ENCODE measurements around the gene RPS6KA2. TPM values are rescaled to one million over a fixed set of nuclear protein-coding genes. Genes with fewer than 3 reads are reported as not detected.

The RPS6KA2 gene
- total RNA-seq, 1 experiment from 2014 or later = 12.3 TPM

DNA sequence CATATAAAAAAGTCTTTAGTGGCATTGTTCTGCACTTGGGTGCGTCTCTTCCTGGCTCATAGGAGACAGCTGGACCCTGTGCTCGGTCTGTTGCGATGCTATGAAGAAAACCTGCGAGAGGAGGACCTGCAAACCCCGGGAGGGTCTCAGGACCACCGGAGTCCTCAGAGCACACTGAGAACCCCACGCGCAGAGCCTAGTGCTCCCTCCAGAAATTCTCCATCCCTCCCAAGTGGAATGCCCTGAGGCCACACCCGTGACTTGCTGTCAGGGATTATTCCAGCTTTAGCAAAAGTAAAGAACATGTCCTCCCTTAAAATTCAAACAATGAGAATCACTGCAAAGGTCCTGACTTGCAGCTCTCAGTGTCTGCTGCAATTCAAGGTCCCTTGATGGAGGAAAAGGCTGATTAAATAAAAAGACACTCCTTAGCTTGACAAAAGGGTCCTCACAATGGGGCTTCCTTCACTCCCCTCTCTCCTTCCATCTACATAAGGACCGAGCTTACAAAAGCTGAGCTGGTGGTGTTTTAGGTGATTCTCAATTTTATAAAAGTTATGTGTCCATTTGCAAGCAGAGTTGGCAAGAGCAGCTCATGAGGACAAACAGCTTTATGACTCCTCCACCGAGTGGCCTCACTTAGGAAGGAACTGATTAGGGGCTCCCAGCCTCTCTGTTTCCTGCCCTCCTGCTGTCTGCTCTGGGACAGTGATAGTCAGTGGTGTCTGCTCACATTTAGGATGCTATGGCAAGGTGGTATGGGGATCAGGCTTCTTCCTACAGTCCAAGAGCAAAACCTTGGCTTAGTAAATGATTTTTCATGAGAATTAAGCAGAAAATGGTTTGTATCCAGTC, 137.5 kb downstream of the RPS6KA2 start:
- H4K91ac ChIP-seq (ENCODE audit: insufficient read length, low read depth, low read length) = no peak overlapping the region
- no peak overlapping the region for H3K27ac ChIP-seq (ENCODE audit: insufficient read length, low read depth, low read length)
- H2BK15ac ChIP-seq (ENCODE audit: low read depth, low read length) = no peak overlapping the region
- H2BK12ac ChIP-seq (ENCODE audit: insufficient read length, low read depth, low read length) = no peak overlapping the region
- H3K9me3 ChIP-seq (ENCODE audit: control insufficient read depth, low read depth, low read length) = no peaks in the 10 kb centered on the region
- H3K79me1 ChIP-seq (ENCODE audit: insufficient read depth, low read depth, low read length, poor library complexity, severe bottlenecking) = no peaks in the 10 kb centered on the region
- Mint-ChIP-seq H3K9me3 (no peaks in the 10 kb centered on the region), H3K4me1 (peaks cover 21 to 22% of the 10 kb centered on the region in 2 experiments), H3K4me3 (no peak overlapping the region), H3K27ac (peak overlapping the region; percentile 60 to 78 (median 77); a peak in 3 of 7 replicates), H3K36me3 (ENCODE audit: insufficient read depth in 1 of 3, low read depth in 3 of 3) (peaks cover 17 to 20% (median 19%) of the 10 kb centered on the region in 3 experiments; a peak in 6 of 7 replicates), H3K27me3 (ENCODE audit: low read depth) (no peaks in the 10 kb centered on the region)
- no peak overlapping the region for H3K4ac ChIP-seq (ENCODE audit: low read depth, low read length)
- no peaks in the 10 kb centered on the region for H3K79me2 ChIP-seq (ENCODE audit: insufficient read depth, low read length)
- no peaks in the 10 kb centered on the region for H3K27me3 ChIP-seq (ENCODE audit: insufficient read depth, low read length)
- no peak overlapping the region for H3K23ac ChIP-seq (ENCODE audit: insufficient read length, low read depth, low read length)
- H3K14ac ChIP-seq (ENCODE audit: insufficient read depth, low read length) = no peak overlapping the region
- no peak overlapping the region for H4K8ac ChIP-seq (replicated peaks; ENCODE audit: insufficient read length, low read depth, low read length)
- H3K4me1 ChIP-seq (ENCODE audit: insufficient read depth, low read length) = peaks cover 8% of the 10 kb centered on the region
- H2BK5ac ChIP-seq (ENCODE audit: insufficient read length, low read length) = no peak overlapping the region
- no peak overlapping the region for H3K9ac ChIP-seq (ENCODE audit: extremely low read depth, insufficient read length, low read length)
- H3K56ac ChIP-seq (ENCODE audit: insufficient read length, low read depth, low read length) = no peak overlapping the region
- H3T11ph ChIP-seq (ENCODE audit: low read length) = no peak overlapping the region
- no peak overlapping the region for H2AFZ ChIP-seq (ENCODE audit: low read length)
- no peak overlapping the region for H2BK120ac ChIP-seq (ENCODE audit: low read depth, low read length, poor library complexity, severe bottlenecking)
- no peaks in the 10 kb centered on the region for H3K23me2 ChIP-seq (ENCODE audit: insufficient read length, low read depth, low read length, poor library complexity, severe bottlenecking)
- TF ChIP-seq, protein P1, sequence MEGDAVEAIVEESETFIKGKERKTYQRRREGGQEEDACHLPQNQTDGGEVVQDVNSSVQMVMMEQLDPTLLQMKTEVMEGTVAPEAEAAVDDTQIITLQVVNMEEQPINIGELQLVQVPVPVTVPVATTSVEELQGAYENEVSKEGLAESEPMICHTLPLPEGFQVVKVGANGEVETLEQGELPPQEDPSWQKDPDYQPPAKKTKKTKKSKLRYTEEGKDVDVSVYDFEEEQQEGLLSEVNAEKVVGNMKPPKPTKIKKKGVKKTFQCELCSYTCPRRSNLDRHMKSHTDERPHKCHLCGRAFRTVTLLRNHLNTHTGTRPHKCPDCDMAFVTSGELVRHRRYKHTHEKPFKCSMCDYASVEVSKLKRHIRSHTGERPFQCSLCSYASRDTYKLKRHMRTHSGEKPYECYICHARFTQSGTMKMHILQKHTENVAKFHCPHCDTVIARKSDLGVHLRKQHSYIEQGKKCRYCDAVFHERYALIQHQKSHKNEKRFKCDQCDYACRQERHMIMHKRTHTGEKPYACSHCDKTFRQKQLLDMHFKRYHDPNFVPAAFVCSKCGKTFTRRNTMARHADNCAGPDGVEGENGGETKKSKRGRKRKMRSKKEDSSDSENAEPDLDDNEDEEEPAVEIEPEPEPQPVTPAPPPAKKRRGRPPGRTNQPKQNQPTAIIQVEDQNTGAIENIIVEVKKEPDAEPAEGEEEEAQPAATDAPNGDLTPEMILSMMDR (conservative IDR thresholded peaks at IDR 0.05) = no peak
- no peak for DNase-seq
- H4K20me1 ChIP-seq (ENCODE audit: control insufficient read depth, insufficient read depth, insufficient read length) = no peaks in the 10 kb centered on the region
- H2AK5ac ChIP-seq (ENCODE audit: insufficient read length, low read length) = no peak overlapping the region
- no peak overlapping the region for H3K4me2 ChIP-seq (ENCODE audit: insufficient read depth, insufficient read length, low read length)
- H4K5ac ChIP-seq (ENCODE audit: insufficient read length, low read depth, low read length) = no peak overlapping the region
- no peak overlapping the region for H3K18ac ChIP-seq (ENCODE audit: insufficient read length, low read depth, low read length)
- H2BK20ac ChIP-seq (ENCODE audit: low read depth, low read length, poor library complexity, severe bottlenecking) = no peak overlapping the region
- WGBS (ENCODE audit: extremely low coverage, insufficient read length, low lambda C conversion rate) = no CpG with 5 or more reads among the region's 11 CpGs
